Inferior parietal cortex (tissue), 1 donor: Measurements from ENCODE around the gene WFDC1.

ENCODE experiments used
- DNase-seq: peaks from one replicate; pipeline ENCODE4 v3.0.0-alpha.2; 2016; ENCODE audit errors: extremely low spot score

WFDC1 gene, protein sequence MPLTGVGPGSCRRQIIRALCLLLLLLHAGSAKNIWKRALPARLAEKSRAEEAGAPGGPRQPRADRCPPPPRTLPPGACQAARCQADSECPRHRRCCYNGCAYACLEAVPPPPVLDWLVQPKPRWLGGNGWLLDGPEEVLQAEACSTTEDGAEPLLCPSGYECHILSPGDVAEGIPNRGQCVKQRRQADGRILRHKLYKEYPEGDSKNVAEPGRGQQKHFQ

GRCh38 chr16:84294531-84295142, at the start of gene WFDC1:
WFDC1 (plus strand) TSS chr16:84294878; CDS start chr16:84294972, 94 bp downstream.
- no peak for DNase-seq

GRCh38 chr16:84245956-84246678, 48.6 kb upstream of the WFDC1 start:
- DNase-seq = no peak

DNA sequence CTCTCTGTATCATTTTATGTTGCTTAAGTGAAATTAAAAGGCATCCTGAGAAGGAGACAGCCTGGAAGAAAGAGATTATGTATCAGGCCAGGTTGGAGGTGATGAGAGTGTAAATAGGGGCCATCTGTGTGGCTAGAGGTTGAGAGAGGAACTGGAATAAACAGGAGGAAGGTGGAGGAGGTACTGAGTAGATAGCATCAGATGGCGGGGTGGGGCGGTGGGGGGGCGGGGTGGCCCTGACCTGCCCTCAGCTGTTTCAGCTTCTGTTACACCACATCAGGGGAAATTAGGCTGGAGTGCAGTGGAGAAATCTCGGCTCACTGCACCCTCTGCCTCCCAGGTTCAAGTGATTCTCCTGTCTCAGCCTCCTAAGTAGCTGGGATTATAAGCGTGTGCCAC, 48.0 kb upstream of the WFDC1 start:
- DNase-seq = no peak

GRCh38 chr16:84247331-84247730, 47.3 kb upstream of the WFDC1 start:
- no peak for DNase-seq

DNA sequence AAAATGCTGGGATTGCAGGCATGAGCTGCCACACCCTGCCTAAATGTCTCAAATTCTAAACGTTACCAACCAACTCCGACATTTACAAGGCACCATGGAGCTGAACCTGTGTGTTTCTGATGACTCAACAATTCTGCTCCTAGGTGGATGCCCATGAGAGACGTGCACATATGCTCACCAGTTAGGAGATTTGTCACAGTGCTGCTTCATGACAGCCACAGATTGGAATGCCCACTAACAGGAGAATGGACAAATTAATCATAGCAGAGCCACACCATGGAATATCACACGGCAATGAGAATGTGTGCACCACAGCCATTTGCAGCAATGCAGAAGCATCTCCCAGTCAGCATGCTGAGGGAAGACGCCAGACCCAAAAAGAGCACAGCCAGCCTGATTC, 46.8 kb upstream of the WFDC1 start:
- no peak for DNase-seq

GRCh38 chr16:84252184-84252583, 42.5 kb upstream of the WFDC1 start:
- no peak for DNase-seq

DNA sequence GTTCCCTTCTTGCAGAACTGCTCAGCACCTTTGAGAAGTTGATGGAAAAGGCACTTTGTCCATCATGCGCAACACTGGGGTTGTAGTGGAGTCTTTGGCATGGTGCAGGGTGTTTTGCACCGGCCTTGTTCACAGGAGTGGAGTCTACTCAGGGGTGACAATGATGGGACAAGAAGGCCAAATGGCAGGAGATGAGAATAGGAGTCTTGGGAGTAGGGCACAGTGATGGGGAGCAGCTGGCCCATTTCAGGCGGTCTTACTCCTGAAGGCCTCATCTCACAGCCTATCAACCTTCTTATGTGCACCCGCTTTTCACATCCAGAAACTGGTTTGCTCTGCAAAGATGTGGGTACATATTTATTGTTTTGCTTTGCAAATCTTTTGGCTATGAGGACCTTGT, 41.5 kb upstream of the WFDC1 start:
- DNase-seq = no peak

DNA sequence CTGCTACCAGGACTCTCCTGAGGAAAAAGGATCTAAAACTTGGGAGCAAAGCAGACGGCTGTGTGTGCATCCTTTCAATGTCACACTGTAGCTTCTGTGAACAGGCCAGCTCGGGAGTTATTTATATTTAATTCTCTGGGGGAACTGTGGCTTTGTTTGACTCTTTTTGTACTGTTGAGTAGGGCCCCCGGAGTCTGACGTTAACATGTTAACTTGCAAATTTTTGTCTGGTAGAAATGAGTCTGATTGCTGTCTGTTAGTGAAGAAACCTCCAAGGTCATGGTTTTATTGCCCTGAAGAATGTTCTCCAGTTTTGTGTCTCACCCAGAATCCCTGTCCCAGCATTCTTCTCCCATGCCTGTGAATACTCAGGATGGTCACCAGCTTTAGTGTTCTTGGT, 40.6 kb upstream of the WFDC1 start:
- DNase-seq = no peak

GRCh38 chr16:84255050-84255810, 39.4 kb upstream of the WFDC1 start:
- no peak for DNase-seq

GRCh38 chr16:84258266-84258665, 36.4 kb upstream of the WFDC1 start:
- DNase-seq = no peak

DNA sequence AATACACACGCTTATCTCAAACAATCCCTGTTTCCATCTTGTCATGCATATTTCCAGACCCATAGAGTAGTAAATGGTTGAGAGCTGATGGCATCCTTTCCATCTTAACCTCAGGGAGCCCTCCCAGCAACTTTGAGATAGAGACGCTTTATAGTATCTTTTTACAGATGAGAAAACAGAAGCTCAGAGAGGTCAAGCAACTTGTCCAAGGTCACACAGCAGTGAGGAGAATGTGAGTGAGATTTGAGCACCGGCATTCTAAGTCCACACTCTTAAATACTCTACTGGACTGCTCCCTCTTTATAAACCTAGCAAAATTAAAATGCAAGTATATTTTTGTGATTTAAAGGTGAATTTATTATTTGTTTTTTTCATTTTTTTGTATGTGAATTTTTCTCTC, 35.0 kb upstream of the WFDC1 start:
- no peak for DNase-seq

- no peak for DNase-seq
Observed at GRCh38 chr16:84260766-84261554, 33.7 kb upstream of the WFDC1 start.

DNA sequence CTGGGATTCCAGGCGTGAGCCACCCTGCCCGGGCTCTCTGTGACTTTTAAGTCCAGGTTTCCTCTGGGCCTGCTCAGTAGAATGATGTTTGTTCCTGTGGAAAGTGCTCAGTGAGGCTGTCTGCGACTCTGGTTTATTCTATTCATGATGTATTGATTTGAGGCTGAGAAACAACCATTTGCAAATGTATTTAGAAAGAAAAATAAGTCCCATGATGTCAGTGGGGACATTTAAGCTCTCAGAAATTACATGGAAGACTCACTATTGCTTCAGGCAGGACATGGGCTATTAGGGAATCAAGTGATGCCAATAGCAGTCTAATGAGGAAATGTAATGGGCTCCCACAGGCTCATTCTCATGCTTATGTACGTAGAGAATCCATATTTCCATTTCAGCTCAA, 32.6 kb upstream of the WFDC1 start:
- DNase-seq = no peak

DNA sequence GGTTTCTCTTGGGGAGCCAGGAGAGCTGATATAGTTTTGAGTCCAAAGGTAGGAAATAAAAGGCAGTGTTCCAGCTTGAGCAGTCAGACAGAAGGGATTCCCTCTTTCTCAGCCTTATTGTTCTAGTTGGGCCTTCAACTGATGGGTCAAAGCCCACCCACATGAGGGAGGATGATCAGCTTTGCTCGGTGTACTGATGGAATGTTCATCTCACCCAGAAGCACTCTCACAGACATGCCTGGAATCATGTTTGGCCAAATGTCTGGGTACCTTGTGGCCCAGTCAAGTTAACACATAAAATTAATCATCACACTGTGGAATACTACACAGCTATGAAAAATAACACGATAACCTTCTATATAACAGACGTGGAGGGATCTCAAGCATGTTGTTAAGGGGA, 31.7 kb upstream of the WFDC1 start:
- DNase-seq = no peak

- DNase-seq = peak; percentile 71
Observed at GRCh38 chr16:84266451-84266850, 28.2 kb upstream of the WFDC1 start.

DNA sequence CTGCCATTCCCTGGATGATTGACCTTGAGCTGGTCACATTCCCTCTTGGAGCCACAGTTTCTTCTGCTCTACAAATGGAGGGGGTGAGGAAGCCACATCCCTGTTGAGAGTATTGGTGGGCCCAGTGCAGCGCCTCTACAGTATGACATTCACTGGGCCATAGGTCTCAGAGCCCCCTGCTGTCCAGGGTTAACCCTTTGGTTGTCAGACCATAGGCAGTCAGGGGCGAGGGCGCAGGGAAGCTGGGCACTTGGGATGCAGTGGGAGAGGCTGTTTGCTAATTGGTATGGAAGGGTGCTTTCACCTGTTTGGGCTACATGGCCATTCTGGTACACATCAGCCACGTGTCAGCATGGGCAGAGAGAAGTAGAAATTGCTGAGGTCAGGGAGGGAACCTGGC, 27.3 kb upstream of the WFDC1 start:
- DNase-seq = no peak

DNA sequence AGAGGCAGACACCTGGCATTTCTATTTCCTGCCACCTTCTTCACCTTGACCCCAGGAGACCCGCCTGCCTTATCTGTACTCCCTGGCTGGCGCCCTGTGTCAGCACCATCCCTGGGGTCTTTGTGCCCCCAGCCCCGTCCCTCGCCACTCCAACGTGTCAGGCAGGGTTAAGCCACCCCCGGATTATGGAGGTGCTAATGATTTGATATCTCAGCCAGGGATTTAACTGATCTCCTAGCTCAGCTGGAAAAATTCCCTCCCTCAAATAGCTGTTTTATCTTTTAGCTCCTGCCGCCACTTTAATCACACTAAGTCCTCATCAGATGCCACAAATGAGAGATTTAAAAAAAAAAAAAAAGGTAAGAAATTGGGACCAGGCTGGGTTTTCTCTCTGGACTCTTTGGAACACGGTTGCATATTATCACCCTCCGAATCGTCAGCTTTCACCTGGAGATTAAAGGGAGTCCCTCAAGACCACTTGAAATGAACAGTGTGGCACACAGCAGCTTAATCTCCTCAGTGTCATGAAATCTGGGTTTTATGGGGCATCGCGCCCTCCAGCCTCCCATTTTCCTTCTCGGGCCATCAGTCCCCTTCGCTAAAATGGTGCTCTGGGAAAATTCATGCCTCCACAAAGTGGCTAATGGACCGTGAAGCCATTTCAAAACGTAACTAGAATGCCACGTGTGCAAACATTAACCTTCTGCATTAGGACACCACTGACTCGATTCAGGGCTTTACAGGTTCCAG, 26.2 kb upstream of the WFDC1 start:
- DNase-seq = no peak

- no peak for DNase-seq
Observed at GRCh38 chr16:84270071-84270470, 24.6 kb upstream of the WFDC1 start.

- no peak for DNase-seq
Observed at GRCh38 chr16:84270531-84270930, 24.1 kb upstream of the WFDC1 start.

DNA sequence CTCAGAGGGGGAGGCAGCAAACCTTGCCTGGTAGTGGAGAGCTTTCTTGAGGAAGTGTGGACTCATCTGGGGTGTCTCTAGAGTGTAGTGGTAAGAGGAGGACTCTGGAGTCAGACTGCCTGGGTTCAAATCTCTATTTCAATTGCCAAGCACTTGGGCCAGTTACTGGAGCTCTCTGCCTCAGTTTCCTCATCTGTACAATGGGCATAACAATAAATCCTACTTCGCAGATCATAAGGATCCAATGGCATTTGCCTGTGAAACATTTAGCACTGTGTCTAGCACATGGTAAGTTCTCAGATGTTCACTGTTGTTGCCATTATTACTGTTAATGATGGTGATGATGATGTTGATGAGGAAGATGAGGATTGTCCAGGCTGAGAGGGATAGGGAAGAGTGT, 23.6 kb upstream of the WFDC1 start:
- DNase-seq = no peak

DNA sequence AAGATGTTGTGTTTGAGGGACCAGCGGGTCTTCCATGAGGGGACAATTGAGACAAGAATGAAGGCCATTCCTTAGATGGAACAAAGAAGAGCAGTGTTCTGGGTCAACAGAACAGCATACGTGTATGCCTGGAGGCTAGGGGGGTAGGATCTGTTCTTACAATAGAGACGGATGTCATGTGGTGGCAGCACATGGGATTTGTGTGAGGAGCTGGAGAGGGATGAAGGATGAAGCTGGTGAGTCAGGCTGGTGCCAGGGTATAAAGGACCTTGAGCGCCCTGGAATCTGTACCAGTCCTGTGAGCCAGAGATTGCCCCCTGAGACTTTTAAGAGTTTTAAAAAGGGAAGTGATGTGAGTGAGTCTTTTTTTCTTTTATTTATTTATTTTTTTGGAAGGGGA, 22.8 kb upstream of the WFDC1 start:
- DNase-seq = no peak
